ENCODE results near the gene RASGRF2.

DNA sequence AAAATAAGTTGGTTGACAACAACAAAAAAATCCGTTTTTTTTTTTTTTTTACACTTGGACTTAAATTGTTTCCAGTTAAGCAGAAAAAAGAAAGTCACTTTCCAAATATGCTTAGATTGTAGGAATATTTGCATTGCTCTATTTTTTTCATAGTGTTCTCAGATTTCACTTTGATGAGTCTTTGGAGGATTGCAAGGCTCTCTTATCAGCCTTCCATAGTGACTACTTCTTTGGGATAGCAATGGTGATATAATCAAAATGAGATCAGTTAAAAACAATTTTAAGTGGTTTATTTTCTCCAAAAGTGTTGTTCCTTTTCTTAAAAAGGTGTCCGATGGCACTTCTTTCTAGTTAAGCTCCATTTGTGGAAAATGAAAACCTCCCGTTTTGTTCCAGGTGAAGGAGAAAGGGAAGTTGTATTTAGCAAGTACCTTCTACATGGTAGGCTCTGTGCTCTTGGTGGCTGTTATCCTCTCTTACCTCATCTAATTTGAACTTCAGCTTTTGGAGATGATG is 3.9 kb downstream of the RASGRF2 start:
- TF ChIP-seq, protein P1, sequence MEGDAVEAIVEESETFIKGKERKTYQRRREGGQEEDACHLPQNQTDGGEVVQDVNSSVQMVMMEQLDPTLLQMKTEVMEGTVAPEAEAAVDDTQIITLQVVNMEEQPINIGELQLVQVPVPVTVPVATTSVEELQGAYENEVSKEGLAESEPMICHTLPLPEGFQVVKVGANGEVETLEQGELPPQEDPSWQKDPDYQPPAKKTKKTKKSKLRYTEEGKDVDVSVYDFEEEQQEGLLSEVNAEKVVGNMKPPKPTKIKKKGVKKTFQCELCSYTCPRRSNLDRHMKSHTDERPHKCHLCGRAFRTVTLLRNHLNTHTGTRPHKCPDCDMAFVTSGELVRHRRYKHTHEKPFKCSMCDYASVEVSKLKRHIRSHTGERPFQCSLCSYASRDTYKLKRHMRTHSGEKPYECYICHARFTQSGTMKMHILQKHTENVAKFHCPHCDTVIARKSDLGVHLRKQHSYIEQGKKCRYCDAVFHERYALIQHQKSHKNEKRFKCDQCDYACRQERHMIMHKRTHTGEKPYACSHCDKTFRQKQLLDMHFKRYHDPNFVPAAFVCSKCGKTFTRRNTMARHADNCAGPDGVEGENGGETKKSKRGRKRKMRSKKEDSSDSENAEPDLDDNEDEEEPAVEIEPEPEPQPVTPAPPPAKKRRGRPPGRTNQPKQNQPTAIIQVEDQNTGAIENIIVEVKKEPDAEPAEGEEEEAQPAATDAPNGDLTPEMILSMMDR (IDR thresholded peaks at IDR 0.05 in 8 of 11, conservative IDR thresholded peaks at IDR 0.05 in 3 of 11), result no peak
- TF ChIP-seq POLR2A (IDR thresholded peaks at IDR 0.05), result no peak

Data from spleen (tissue), 7 donors.